Ascending aorta (tissue), 2 donors: ENCODE measurements around the gene RPS8. TPM values are rescaled to one million over a fixed set of nuclear protein-coding genes. Genes with fewer than 3 reads are reported as not detected.
"Not testable (repeated sequence)": the region's sequence is repeated elsewhere in the genome, so short reads cannot be mapped to it uniquely, and the experiment has no call there.

Experiments
- DNase-seq, 2 donors: peaks; one replicate each; pipeline ENCODE4 v3.0.0-alpha.2; 2019; ENCODE audit warnings: low spot score in 2 of 2
- H3K27ac ChIP-seq, 2 donors: fragments of 200-600 bp; sonication (generic); one replicate each; pipeline ENCODE4 v1.5.1; 2016 to 2017; ENCODE audit warnings: mild to moderate bottlenecking in 1 of 2
- H3K27me3 ChIP-seq: fragments of 200-600 bp; sonication (generic); one replicate; pipeline ENCODE4 v1.5.1; 2017
- H3K36me3 ChIP-seq, 2 donors: fragments of 200-600 bp; sonication (generic); one replicate each; pipeline ENCODE4 v1.5.1; 2016
- H3K4me1 ChIP-seq, 2 donors: fragments of 200-600 bp; sonication (generic); one replicate each; pipeline ENCODE4 v1.5.1; 2016 to 2017; ENCODE audit warnings: mild to moderate bottlenecking in 1 of 2
- H3K4me3 ChIP-seq, 2 donors: fragments of 200-600 bp; sonication (generic); one replicate each; pipeline ENCODE4 v1.5.1; 2016 to 2017; ENCODE audit warnings: mild to moderate bottlenecking in 1 of 2
- H3K9me3 ChIP-seq, 2 donors: fragments of 200-600 bp; sonication (generic); one replicate each; pipeline ENCODE4 v1.5.1; 2016
- intact Hi-C: fragments of 100-400 bp; cut with DNase I; formaldehyde crosslinking; loops from one replicate; pipeline ENCODE4 v1.15.1; 2023
- total RNA-seq: library from RNA; depleted of rRNA; stranded (reverse); fragments of >200 nt; gene quantifications from one replicate; pipeline ENCODE4 v1.1.0, GENCODE V29; 2016
- TF ChIP-seq, protein P1 (sequence below), 3 experiments: fragments of 200-600 bp in 2 of 3; fragments of 450-650 bp in 1 of 3; sonication (generic) in 2 of 3; IDR thresholded peaks; one replicate each; pipeline ENCODE4 v1.5.1; 2016 to 2019; ENCODE audit warnings: antibody characterized with exemption in 3 of 3, mild to moderate bottlenecking in 1 of 3, moderate library complexity in 1 of 3

Gene RPS8
- 1,693 TPM for total RNA-seq

DNA sequence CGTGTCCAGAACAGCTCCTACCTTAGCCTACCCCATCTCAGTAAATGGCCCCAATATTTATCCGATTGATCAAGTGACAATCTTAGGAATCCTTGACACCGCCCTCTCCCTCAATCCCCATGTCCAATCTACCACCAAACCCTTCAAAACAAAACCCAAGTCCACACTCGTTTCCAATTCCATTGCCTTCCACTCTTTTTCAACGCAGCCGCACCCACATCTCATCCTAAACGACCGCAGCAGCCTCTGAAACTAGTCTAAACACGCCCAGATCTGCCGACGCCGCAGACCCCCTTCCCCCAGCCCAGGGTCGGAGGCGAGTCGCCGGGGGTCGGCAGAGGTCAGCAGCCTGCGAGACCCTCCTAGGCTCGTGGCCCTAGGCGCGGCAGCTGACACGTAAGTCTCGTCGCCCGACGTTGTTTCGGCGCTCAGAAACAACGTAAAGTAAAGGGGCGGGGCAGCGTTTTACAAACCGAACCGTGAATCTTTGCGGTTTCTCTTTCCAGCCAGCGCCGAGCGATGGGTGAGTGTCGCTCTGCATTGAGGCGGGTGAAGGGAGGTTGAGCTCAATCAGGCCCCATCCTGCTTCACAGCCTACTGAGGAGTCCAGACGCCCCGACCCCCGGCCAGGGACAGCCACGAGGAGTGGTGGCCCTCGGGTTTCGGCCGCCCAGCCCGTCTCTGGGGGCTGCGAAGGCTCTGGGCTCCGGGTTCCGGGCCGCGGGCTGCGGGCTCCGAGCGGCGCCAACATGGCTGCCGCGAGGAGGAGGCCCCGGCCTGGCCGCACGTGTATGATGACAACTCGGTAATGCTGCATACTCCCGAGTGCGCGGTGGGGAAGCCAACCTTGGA is at the start of gene RPS8:
TSS of gene RPS8 (plus strand) at position 463 of the 852 bp plus-strand sequence. CDS start at position 520, 57 bp downstream.
- Histone ChIP-seq H3K36me3 (peaks cover 20 to 36% of the 10 kb centered on the region in 2 donors), H3K27me3 (no peaks in the 10 kb centered on the region), H3K27ac (peak within 1 kb of the TSS; percentile 89 to 93), H3K9me3 (no peaks in the 10 kb centered on the region), H3K4me3 (peak within 1 kb of the TSS; percentile 60 to 78), H3K4me1 (peaks cover 8 to 9% of the 10 kb centered on the region in 2 donors)
- DNase-seq = peak; percentile 56 to 96
- TF ChIP-seq, protein P1, sequence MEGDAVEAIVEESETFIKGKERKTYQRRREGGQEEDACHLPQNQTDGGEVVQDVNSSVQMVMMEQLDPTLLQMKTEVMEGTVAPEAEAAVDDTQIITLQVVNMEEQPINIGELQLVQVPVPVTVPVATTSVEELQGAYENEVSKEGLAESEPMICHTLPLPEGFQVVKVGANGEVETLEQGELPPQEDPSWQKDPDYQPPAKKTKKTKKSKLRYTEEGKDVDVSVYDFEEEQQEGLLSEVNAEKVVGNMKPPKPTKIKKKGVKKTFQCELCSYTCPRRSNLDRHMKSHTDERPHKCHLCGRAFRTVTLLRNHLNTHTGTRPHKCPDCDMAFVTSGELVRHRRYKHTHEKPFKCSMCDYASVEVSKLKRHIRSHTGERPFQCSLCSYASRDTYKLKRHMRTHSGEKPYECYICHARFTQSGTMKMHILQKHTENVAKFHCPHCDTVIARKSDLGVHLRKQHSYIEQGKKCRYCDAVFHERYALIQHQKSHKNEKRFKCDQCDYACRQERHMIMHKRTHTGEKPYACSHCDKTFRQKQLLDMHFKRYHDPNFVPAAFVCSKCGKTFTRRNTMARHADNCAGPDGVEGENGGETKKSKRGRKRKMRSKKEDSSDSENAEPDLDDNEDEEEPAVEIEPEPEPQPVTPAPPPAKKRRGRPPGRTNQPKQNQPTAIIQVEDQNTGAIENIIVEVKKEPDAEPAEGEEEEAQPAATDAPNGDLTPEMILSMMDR (IDR thresholded peaks at IDR 0.05) = no peak
- intact Hi-C loops = loop anchor here (1.0 to 5.0 kb wide), 4 partner anchors 23 to 527 kb away; partner anchors contain the start of genes KIF2C and RNU5D-1

DNA sequence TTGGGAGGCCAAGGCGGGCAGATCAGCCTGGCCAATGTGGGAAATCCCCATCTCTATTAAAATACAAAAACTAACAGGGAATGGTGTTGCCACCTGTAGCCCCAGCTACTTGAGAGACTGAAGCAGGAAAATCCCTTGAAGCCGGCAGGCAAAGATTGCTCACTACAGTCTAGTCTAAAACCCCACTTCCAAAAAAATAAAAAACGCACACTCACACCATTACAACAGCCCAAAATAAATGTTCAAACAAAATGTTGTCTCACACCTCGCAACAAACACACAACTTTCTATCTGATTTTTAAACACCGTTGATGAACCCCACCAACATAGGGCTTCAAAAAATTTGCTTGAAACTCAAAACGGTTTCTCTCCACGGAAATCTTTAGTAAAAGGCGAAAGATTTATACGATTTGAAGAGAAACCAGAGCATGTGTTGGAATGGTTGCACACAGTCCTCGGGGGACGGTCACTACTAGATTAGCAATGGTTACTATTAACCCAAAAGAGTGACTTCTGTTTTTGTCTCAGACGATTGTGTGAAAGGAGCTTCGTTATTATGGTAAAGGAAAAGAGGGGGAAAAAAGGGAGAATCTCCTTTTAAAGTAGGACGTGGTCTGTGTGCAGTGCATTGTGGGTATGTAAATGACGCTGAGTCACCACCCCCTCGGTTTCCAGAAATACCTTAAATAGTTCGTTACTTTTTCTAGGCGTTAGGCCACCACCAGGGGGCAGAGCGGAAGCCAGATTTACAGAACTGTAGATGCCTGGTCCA is 44.4 kb upstream of the RPS8 start, which contains the start of gene RNU5D-1:
TSS of gene RNU5D-1 (minus strand) at position 430 of the 772 bp plus-strand sequence.
- intact Hi-C loops = loop anchor here (1.0 to 5.0 kb wide), 9 partner anchors 8 to 851 kb away; partner anchors contain the start of genes ARMH1, EIF2B3, HECTD3 and KIF2C

DNA sequence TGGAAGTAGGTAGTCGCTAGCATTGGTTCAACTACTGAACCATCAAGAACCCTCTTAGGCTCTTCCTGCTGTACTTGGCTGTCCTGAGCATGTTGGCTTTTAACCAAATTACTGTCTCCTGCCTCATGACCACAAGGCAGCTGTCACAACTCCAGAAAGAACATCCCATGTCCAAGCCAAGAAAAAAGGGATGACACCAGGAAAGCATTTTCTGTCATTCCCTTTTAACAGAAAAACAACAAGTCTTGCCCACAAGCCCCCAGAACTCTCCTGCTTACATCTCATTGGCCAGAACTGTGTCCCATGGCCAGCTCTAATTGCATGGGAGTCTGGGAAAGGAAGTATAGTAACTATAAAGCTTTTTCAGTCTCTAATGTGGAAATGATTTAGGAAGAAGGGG is 42.0 kb upstream of the RPS8 start:
- no peaks in the 10 kb centered on the region for H3K36me3 ChIP-seq
- no peaks in the 10 kb centered on the region for H3K27me3 ChIP-seq
- peaks cover 5 to 15% of the 10 kb centered on the region in 2 donors for H3K4me1 ChIP-seq
- H3K9me3 ChIP-seq = no peaks in the 10 kb centered on the region
- intact Hi-C loops = loop anchor here (5.0 kb wide), 5 partner anchors 61 to 849 kb away; partner anchors contain the start of genes ARMH1, EIF2B3, HECTD3 and NASP
- no peak overlapping the region for H3K27ac ChIP-seq
- TF ChIP-seq, protein P1 (IDR thresholded peaks at IDR 0.05) = no peak
- H3K4me3 ChIP-seq = no peak overlapping the region
- DNase-seq = no peak

More for the DNA sequence above, 44.4 kb upstream of the RPS8 start, which contains the start of gene RNU5D-1:
- peaks cover 5 to 15% of the 10 kb centered on the region in 2 donors for H3K4me1 ChIP-seq
- peak within 1 kb of the TSS in 1 of 2 donors; percentile 31 for H3K4me3 ChIP-seq
- peak; percentile 81 to 98 for DNase-seq
- TF ChIP-seq, protein P1 (IDR thresholded peaks at IDR 0.05) = peak; percentile 70 to 76 (median 72)
- no peaks in the 10 kb centered on the region for H3K27me3 ChIP-seq
- H3K27ac ChIP-seq = peak within 1 kb of the TSS; percentile 84 to 92
- H3K36me3 ChIP-seq = no peaks in the 10 kb centered on the region
- no peaks in the 10 kb centered on the region for H3K9me3 ChIP-seq

DNA sequence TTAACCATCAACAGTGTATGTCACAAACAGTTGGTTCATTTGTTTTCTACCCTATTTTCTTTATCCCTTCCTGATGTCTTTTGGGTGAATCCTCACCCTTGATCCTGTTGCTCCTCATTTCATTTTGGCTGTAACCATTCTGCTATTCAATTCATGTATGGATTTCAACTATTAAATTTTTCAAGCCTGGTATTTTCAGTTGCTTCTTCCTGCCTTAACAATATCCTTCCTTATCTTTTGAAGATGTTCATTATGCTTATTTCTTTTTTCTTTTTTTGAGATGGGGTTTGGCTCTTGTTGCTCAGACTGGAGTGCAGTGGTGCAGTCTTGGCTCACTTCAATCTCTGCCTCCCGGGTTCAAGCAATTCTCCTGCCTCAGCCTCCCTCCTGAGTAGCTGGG is 41.6 kb upstream of the RPS8 start:
- no peak for DNase-seq
- intact Hi-C loops = loop anchor here (5.0 kb wide), 5 partner anchors 61 to 849 kb away; partner anchors contain the start of genes ARMH1, EIF2B3, HECTD3 and NASP

DNA sequence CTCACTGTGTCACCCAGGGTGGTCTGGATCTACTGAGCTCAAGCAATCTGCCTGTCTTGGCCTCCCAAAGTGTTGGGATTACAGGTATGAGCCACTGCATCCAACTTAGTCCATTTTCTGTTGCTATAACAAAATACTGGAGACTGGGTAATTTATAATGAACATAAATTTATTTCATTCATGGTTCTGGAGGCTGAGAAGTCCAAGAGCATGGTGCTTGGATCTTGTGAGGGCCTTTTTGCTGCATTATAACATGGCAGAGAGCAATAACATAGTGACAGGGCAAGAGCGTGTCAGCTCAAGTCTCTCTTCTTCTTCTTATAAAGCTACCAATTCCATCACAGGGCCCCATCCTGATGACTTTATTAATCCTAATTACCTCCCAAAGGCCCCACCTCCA is 39.3 kb upstream of the RPS8 start:
- H3K27me3 ChIP-seq = no peaks in the 10 kb centered on the region
- no peak for DNase-seq
- intact Hi-C loops = no loop called here
- H3K9me3 ChIP-seq = no peaks in the 10 kb centered on the region
- H3K27ac ChIP-seq = no peak overlapping the region
- no peak overlapping the region for H3K4me3 ChIP-seq
- H3K4me1 ChIP-seq = peaks cover 3 to 11% of the 10 kb centered on the region in 2 donors
- H3K36me3 ChIP-seq = no peaks in the 10 kb centered on the region
- TF ChIP-seq, protein P1 (IDR thresholded peaks at IDR 0.05) = no peak

More for the DNA sequence above, 41.6 kb upstream of the RPS8 start:
- Histone ChIP-seq H3K4me3 (no peak overlapping the region), H3K27me3 (no peaks in the 10 kb centered on the region), H3K36me3 (no peaks in the 10 kb centered on the region), H3K4me1 (peaks cover 5 to 15% of the 10 kb centered on the region in 2 donors), H3K9me3 (no peaks in the 10 kb centered on the region), H3K27ac (no peak overlapping the region)
- TF ChIP-seq, protein P1 (IDR thresholded peaks at IDR 0.05) = no peak

DNA sequence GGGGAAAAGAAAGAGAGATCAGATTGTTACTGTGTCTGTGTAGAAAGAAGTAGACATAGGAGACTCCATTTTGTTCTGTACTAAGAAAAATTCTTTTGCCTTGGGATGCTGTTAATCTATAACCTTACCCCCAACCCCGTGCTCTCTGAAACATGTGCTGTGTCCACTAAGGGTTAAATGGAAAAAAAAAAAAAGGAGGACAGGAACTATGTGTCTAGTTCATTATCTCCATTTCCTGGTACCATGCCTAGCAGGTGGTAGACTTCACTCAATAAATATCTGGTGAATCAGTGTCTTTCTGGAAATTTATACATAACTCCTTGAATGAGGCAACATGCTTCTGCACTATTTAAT is 36.4 kb upstream of the RPS8 start:
- H3K27ac ChIP-seq = peak overlapping the region; percentile 77 to 82
- not testable (repeated sequence) for H3K9me3 ChIP-seq

More for the DNA sequence above, 36.4 kb upstream of the RPS8 start:
- peak overlapping the region; percentile 53 to 63 for H3K4me3 ChIP-seq
- H3K4me1 ChIP-seq, H3K36me3 ChIP-seq, H3K27me3 ChIP-seq, DNase-seq: not testable (repeated sequence)
- intact Hi-C loops = loop anchor here (1.0 kb wide), 2 partner anchors 9 to 36 kb away; partner anchors contain the start of gene RPS8
